ENCODE measurements around the gene MEN1.

DNA sequence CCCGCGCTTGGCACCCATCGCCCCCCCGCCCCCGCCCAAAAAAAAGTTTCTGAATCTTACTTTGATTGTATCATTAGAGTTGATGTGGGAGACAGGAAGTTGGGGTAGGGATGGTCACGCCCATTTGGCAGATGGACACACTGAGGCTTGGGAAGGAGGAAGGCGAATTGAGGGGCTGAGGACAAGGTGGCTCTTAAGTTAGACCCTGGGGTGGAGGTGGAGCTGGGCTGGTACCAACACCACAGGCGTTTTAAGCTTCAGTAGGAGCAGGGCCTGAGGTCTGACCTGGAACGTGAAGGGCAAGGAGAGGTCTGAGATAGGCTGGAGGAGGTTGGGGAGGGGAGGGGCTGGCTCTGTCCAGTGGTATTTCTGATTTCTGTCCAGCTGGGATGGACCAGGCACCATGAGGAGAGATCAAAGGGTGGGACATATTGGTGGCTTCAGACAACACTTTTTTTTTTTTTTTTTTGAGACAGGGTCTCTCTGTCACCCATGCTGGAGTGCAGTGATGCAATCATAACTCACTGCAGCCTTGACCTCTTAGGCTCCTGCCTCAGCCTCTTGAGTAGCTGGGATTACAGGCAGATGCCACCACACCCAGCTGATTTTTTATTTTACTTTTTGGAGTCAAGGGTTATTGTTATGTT lies 34.9 kb upstream of the MEN1 start:
- TF ChIP-seq SPI1 (IDR thresholded peaks at IDR 0.05; ENCODE audit: low read depth, low read length) (no peak), POLR2AphosphoS5 (IDR thresholded peaks at IDR 0.05; ENCODE audit: low read depth, low read length) (no peak), POLR2A (IDR thresholded peaks at IDR 0.05; ENCODE audit: low read depth, low read length) (no peak), TAF1 (IDR thresholded peaks at IDR 0.05; ENCODE audit: low read depth, low read length) (no peak), PAX5 (IDR thresholded peaks at IDR 0.05; ENCODE audit: insufficient read depth, low read length, severe bottlenecking) (no peak)
